GM21526 (cell line): ENCODE data around the gene SIGLEC9.

Source experiments
- ATAC-seq: cut with Tn5 transposase; IDR thresholded peaks from one replicate; pipeline ENCODE4 v1.9.1; 2021; ENCODE audit warnings: moderate library complexity; ENCODE audit not compliant: unreplicated experiment, low FRiP score

The SIGLEC9 gene

DNA sequence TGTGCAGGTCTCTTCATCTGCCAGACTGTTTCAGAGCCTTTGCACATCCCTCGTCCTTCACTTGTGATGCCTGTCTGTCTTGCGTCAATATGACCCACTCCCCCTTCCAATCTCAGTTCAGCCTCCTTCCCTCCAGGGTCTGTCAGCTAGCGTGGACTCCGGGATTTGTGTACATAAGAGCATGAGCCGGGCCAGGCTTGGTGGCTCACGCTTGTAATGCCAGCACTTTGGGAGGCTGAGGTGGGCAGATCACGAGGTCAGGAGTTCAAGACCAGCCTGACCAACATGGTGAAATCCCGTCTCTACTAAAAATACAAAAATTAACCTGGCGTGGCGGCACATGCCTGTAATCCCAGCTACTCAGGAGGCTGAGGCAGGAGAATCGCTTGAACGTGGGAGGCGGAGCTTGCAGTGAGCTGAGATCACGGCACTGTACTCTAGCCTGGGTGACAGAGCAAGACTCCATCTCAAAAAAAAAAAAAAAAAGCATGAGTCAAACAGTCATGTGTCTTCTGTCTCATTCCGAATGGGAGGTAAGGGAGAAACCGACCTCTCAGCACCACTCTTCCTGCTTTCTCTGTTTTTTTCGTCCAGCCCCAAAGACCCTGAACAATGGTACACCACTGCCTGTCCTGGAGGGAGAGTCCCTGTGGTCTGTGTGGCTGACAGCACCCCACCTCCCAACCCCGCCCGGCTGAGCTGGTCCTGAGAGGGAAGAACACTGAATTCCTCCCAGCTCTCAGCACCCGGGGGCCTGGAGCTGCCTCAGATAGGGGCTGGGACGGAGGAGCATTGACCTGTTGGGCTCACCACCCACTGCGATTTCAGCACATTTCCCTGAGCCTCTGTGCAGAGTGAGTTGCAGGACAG, 2.4 kb upstream of the SIGLEC9 start:
- no peak for ATAC-seq

DNA sequence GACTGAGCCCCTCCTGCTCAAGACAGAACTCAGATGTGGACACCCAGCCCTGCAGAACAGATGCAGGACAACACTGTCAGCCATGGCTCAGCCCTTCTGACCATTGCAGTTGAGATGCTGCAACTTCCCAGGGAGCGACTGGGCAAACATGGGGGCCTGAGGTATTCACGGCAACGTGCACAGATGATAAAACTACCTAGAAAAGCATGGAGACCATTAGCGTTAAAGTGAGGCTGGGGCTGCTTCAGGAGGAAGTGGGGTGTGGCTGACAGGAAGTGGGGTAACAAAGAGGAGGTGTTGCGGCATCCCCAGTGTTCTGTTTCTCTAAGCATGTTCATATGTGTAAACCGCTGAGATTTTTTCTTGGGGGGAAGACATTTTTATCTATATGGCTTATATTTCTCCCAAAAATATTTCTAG, 1.3 kb upstream of the SIGLEC9 start:
- ATAC-seq = no peak

DNA sequence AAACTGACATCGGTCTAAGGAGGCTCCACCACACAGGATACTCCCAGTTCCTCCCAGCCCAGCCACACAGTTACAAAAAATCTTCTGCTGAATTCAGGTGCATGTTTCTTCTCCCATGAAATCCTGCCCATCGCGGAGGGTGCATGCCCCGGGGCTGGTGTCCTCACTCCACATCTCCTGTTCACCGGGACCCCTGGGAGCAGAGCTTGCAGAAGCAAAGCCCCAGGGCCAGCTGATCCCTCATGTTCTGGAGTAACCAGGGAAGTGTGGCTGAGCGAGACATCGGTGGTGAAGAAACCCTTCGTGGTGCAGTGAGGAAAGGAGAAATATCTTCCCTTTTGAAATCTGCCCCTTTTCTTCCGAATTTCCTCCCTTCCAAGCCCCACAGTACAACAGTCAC, 904 bp upstream of the SIGLEC9 start:
- no peak for ATAC-seq

DNA sequence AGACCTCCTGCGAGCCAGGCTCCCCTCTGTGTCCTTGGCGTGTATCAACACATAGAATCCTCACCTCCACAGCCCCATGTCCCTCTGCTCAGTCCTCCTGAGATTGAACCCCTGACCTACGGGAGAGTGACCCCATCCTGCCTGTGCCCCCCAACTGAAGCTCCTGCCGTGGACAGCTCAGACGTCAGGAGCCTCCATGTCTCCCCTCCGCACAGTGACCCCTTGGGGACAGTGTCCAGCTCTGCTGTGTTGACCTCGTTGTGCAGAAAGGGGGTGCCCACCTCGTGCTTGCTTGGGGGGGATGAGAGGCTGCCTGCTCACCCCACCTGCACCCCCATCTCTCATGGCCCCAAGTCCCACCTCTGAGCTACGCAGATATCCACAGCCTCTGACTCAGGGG, 490 bp upstream of the SIGLEC9 start:
- ATAC-seq = no peak

DNA sequence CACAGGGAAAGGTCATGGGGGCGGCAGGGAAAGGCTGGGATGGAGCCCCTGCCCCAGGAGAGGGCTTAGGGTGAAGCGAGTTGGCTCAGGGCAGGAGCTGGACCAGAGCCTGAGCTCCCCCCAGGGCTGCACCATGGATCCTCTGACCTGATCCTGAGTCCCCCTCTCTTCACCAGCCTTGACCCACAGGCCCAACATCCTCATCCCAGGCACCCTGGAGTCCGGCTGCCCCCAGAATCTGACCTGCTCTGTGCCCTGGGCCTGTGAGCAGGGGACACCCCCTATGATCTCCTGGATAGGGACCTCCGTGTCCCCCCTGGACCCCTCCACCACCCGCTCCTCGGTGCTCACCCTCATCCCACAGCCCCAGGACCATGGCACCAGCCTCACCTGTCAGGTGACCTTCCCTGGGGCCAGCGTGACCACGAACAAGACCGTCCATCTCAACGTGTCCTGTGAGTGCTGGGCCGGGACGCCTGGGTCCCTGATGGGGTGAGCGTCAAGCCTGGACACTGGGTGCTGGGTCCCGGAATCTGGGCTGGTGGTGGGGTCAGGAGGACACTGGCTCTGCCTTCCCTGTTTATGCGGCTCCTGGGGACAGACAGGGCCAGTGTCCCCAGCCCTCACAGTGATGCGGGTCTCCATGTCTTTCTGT, 842 bp downstream of the SIGLEC9 start:
- ATAC-seq = no peak

DNA sequence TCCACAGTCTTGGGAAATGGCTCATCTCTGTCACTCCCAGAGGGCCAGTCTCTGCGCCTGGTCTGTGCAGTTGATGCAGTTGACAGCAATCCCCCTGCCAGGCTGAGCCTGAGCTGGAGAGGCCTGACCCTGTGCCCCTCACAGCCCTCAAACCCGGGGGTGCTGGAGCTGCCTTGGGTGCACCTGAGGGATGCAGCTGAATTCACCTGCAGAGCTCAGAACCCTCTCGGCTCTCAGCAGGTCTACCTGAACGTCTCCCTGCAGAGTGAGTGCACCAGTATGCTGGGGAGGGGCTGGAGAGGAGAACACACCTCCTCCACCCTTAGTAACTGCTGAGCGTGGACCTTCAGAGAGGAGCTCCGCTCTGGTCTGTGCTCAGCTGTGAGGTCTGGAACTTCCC, 2.3 kb downstream of the SIGLEC9 start:
- ATAC-seq = no peak

DNA sequence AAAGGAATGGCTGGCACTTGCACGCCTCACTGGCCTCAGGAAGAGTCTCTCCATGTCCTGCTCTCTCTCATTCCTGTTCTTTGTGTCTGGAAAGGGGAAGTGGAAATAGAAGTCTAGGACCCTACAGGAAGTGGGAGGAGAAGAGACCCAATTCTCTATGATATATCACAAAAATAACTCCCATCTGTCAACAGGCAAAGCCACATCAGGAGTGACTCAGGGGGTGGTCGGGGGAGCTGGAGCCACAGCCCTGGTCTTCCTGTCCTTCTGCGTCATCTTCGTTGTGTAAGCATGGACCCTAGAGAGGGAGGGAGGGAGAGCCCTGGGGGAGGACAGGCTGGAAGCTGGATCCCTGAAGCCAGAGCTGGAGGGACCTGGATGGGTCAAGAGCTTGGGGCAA, 3.0 kb downstream of the SIGLEC9 start:
- ATAC-seq = no peak

DNA sequence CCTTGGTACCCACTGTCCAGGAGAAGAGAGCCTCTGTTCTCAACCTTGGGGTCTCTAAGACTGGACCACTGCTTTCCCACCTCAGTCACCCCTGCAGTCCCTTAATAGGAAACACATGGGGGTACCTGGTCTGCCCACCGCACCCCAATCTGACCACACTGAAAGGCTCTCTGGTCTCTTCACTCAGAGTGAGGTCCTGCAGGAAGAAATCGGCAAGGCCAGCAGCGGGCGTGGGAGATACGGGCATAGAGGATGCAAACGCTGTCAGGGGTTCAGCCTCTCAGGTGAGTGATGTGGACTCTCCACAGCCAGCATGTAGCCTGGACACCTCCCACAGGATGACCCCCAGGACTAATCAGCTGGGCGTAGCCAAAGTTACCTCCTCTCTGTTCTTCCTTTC, 3.5 kb downstream of the SIGLEC9 start:
- no peak for ATAC-seq

DNA sequence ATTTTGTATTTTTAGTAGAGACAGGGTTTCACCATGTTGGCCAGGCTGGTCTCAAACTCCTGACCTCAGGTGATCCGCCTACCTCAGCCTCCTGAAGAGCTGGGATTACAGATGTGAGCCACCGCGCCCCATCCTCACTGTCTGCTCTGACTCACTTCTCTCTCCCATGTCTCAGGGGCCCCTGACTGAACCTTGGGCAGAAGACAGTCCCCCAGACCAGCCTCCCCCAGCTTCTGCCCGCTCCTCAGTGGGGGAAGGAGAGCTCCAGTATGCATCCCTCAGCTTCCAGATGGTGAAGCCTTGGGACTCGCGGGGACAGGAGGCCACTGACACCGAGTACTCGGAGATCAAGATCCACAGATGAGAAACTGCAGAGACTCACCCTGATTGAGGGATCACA, 5.0 kb downstream of the SIGLEC9 start:
- ATAC-seq = no peak

DNA sequence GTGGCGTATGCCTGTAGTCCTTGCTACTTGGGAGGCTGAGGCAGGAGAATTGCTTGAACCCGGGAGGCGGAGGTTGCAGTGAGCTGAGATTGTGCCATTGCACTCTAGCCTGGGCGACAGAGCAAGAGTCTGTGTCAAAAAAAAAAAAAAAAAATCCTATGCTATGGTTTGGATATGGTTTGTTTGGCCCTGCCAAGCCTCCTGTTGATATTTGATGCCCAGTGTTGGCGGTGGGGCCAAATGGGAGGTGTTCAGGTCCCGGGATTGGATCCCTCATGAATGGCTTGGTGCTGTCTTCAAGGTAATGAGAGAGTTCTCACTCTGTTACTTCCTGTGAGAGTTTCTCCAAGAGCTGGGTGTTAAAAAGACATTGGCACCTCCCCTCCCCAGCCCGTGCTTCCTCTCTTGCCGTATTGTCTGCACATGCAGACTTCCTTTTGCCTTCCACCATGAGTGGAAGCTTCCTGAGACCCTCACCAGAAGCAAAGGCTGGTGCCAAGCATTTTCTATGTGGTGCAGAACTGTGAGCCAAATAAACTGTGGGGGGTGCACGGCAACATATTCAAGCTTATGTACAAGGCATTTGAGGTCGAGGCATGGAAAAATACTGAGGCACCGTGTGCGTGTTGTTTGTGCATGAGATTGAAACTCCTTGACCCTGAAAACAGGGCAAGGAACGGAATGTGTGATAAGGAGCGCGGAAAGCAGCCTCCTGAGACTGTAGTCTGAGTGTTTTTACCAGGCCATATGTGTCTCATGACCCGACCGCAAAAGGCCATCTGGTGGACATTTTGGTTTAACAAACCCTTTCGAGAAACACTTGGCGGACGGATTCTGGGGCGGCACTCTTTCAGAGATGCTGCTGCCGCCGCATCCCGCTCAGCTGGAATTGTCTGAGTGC, 7.3 kb downstream of the SIGLEC9 start:
- ATAC-seq = no peak

DNA sequence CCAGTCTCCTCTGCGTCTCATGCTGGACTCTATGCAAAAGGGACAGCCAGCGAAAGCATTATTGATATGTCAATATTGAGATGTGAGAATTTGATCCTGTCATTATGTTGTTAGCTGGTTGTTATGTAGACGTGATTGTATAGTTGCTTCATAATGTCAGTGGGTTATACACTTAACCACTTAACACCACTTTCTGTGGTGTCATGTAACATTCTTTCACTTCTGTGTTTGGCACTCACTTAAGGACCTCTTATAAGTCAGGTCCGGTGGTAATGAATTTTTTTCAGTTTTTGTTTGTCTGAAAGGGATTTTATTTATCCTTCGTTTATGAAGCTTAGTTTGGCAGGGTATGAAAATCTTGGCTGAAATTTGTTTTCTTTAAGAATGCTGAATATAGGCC, 10.3 kb downstream of the SIGLEC9 start:
- no peak for ATAC-seq

DNA sequence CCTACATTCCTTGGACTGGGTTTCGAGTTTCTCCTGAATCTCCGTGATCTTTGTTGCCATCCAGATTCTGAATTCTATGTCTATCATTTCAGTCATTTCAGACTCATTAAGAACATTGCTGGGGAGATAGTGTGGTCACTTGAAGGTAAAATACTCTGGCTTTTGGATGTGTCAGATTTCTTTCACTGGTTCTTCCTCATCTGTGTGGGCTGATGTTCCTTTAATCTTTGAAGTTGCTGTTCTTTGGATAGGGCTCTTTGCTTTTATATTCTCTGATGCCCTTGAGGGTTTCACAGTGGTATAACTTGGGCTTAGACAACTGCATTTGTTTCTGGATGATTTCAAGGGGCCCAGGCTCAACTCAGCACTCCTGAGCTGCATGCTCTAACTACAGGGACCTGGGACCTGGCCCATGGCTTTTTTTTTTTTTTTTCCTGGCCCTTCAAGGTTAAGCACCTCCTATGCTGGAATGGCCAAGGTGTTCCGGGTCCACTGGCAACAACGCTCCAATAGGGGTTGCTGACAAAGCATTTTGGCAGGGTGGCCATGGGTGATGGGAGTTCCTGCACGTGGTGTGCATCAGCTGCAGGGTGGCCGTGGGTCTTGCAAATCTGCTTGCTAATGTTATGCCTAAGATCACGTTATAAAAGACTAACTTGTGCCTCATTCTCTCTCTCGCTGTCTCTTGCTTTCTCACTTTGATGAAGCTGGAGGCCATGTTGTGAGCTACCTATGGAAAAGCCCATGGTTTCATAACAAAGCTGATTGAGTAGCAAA, 11.5 kb downstream of the SIGLEC9 start:
- ATAC-seq = no peak

DNA sequence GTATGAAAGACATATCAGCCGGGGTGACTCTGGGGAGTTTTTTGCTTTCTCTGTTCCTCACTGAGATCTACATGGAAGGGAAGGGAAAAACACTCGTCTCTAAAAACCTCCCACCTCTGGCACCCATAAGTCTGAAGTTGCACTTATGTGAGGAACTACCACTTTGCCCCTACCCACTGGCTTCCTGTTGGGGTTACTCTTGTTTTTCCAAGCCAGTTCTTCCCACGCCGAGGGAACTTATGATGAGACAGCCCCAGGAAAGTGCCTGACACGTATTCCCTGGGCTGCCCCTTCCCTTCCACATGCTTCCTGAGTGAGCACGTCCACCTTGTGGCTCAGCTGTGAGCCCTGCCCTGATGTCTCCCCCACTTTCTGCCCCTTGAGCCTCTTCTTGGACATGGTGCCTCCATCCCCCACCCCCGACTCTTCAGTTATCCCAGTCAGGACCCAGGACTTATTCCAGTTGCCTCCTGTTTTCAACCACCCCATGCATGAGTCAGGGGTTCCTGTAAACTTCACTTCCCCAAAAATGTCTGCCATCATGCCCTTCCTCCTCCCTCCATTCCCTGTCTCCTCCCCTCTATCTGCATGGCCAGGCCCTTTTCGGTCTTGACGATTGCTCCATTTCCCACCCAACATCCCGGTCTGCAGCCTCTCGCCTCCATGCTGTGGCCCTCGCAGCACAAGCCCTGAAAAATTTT, 12.3 kb downstream of the SIGLEC9 start:
- ATAC-seq = no peak

DNA sequence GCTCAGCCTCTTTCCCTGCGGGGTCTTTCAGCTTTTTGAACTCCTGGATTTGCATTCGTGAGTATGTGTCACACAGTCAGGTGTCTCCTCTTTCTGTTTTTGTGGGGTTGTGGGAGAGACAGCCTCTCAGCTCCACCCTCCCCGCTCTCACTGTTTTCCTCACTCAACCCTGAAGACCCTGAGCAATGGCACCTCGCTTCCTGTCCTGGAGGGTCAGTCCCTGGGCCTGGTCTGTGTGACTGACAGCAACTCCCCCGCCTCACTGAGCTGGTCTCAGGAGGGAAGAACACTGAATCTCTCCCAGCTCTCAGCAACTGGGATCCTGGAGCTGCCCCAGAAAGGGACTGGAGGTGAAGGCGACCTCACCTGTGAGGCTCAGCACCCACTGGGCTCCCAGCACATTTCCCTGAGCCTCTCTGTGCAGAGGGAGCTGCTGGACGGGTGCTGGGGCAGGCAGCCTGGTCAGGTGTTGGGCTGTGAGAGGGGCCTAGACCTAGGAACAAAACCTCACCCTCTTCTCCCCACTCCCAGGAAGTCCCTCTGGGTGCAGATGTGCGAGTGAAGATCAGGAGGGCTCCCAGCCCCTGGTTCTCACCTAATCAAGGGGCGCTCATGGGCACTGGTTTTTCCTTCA, 13.2 kb downstream of the SIGLEC9 start:
- no peak for ATAC-seq

DNA sequence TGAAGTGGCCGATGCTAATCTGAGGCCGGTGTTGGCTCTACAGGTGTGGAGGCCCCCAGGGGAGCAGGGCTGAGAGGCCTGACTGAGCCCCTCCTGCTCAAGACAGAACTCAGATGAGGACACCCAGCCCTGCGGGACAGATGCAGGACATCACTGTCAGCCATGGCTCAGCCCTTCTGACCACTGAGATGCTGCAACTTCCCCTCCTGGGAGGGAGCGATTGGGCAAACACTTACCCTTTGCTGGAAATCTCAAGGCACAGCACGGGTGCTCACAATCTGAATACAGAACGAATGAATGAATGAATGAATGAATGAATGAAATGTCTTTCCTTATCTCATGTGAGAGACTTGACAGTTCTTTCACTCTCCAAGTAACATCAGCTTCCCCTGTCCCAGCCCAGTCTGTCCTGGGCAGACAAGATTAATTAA, 13.9 kb downstream of the SIGLEC9 start:
- ATAC-seq = no peak

DNA sequence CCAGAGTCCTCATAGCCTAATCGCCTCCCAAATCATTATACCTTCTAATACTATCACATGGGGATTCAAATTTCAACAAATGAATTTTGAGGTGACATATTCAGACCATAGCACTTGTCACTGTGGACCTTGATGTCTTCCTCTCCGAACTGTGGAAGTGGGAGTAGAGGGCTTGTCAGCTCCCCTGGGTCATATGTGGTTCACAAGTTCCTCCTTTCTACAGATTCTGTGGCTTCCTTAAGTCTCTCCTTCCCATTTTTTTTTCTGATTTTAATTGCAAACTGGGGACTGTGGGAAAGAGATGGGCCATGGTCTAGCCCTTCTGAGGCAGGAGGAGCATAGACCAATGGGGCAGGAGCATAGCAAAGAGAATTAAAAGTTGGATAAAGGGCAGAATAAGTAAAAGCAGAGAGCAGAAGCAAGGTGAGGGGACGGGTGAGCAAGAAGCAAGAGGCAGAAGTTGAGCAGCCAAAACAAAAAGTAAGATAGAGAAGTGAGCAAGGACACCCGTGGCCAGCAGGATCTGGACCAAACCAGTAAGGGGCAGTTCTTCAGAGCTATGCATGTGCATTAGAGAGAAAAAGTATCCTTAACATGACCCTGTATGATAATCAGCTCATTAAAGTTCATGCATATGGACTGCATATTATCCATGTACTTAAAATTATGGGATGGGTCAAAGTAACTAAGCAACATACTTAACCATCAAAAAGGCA, 14.8 kb downstream of the SIGLEC9 start:
- ATAC-seq = no peak

DNA sequence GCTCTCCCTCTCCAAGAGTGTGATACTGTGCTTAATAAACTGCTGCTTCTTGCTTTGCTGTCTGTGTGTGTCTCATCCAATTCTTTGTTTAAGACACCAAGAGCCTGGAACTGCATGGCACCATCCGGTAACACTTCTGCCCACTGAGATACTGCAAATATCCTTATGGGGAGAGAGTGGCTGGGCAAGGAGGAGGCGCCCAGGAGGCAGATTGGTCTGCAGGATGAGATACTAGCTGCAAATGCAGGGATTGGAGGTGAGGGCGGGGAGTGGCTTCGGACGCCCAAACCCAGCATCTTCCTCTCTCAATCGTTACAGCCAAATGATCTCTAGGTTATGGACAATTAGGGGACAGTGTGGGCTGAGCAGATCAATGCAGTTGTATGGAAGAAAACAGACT, 15.7 kb downstream of the SIGLEC9 start:
- no peak for ATAC-seq

DNA sequence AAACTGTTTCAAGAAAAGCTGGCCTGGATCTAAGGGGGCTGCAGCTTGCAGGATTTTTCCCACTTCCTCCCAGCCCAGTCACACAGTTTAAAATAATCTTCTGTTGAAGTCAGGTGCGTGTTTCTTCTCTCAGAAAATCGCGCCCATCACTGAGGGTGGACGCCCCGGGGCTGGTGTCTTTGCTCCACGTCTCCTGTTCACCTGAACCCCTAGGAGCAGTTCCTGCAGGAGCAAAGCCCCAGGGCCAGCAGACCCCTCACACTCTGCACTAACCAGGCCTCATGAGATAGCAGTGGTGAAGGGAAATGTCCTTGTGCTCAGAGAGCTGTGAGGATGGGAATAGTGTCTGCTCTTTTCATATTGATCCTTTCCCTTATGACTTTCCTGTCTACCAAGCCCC, 16.5 kb downstream of the SIGLEC9 start:
- ATAC-seq = no peak

DNA sequence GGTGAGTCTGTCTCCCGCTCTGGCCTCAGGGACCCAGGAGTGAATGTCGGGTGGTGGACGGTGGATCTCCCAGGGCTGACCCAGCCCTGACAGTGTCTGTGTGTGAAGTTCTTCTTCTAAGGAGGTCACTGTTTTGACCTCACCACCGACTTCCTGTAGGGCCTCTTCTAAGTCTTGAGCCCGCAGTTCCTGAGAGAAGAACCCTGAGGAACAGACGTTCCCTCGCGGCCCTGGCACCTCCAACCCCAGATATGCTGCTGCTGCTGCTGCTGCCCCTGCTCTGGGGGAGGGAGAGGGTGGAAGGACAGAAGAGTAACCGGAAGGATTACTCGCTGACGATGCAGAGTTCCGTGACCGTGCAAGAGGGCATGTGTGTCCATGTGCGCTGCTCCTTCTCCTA, 17.4 kb downstream of the SIGLEC9 start, which contains the start of gene SIGLEC7:
Gene SIGLEC7, plus strand, starts transcription at position 183 of the 400 bp plus-strand sequence. Its CDS starts 69 bp downstream, at position 252.
- no peak for ATAC-seq
